Measurements from ENCODE around the gene ARHGEF2. TPM values are rescaled to one million over a fixed set of nuclear protein-coding genes. Genes with fewer than 3 reads are reported as not detected.

Gene ARHGEF2
- total and polyA plus RNA-seq, 10 of the 15 experiments (the other 5 are each of a cell fraction or from before 2014, with no cell fraction given): 8.1 to 113 (median 69.9) TPM

DNA sequence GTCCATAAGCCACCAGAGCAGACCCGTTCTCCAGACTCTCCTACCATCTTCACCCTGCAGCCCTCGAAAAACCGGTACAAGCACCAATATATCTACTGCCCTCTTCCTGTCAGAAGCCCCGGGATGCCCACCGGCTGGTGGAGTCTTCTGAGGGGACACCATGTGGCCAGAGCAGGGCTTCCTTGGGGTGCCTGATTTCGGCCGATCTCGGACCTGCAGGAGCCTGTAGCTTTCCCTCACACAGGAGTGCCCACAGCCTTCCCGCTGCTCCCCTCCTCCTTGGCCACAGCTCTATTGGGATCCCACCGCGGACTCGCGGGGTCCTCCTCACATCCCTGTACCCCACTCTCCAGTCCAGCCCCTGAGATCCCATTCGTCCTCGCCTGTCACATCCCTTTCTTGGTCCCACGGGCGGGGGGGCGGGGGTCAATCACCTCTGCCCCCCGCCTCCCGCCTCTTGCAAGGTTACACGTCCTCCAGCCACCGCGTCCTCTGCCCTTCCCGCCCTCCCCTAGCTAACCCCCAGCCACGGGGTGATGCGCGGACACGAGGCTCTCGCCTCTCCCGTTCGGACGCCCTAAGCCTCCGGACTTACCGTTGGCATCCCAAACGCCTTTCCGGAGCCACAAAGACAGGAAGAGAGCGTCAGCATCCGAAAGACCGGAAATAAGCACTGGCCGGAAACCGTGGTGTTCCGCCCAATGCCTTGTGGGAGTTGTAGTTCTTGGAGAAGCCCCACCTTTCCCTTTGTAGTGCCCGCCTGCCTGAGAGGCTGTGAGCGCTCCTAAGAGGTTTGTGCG lies 42.1 kb upstream of the ARHGEF2 start, which contains the start of gene SSR2 (continued):
- TF ChIP-seq TCF7 (IDR thresholded peaks at IDR 0.05; ENCODE audit: borderline replicate concordance): peak; percentile 61; the same call in 1 of the 2 replicates
- TF ChIP-seq, protein P1, sequence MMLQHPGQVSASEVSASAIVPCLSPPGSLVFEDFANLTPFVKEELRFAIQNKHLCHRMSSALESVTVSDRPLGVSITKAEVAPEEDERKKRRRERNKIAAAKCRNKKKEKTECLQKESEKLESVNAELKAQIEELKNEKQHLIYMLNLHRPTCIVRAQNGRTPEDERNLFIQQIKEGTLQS (IDR thresholded peaks at IDR 0.05; ENCODE audit: borderline replicate concordance, extremely low read depth, low read depth, low read length): no peak
- no peak for TF ChIP-seq IKZF2 (IDR thresholded peaks at IDR 0.05)
- peak; percentile 32 for TF ChIP-seq RELA (IDR thresholded peaks at IDR 0.05; ENCODE audit: borderline replicate concordance, partially characterized antibody)
- TF ChIP-seq, protein P2, sequence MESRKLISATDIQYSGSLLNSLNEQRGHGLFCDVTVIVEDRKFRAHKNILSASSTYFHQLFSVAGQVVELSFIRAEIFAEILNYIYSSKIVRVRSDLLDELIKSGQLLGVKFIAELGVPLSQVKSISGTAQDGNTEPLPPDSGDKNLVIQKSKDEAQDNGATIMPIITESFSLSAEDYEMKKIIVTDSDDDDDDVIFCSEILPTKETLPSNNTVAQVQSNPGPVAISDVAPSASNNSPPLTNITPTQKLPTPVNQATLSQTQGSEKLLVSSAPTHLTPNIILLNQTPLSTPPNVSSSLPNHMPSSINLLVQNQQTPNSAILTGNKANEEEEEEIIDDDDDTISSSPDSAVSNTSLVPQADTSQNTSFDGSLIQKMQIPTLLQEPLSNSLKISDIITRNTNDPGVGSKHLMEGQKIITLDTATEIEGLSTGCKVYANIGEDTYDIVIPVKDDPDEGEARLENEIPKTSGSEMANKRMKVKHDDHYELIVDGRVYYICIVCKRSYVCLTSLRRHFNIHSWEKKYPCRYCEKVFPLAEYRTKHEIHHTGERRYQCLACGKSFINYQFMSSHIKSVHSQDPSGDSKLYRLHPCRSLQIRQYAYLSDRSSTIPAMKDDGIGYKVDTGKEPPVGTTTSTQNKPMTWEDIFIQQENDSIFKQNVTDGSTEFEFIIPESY (IDR thresholded peaks at IDR 0.05): no peak
- TF ChIP-seq POLR2AphosphoS2 (IDR thresholded peaks at IDR 0.05; ENCODE audit: low read depth, low read length): peak; percentile 68; the same call in 1 of the 2 replicates
- TF ChIP-seq EP300 (IDR thresholded peaks at IDR 0.05; ENCODE audit: borderline replicate concordance in 1 of 2, control insufficient read depth in 1 of 2, low read depth in 2 of 2, low read length in 2 of 2): no peak
- TF ChIP-seq MEF2B (IDR thresholded peaks at IDR 0.05; ENCODE audit: partially characterized antibody, poor library complexity, severe bottlenecking): no peak
- peak; percentile 68; the same call in 1 of the 2 replicates for TF ChIP-seq SIN3A (IDR thresholded peaks at IDR 0.05; ENCODE audit: low read depth, low read length)
- no peak for TF ChIP-seq TBL1XR1 (IDR thresholded peaks at IDR 0.05; ENCODE audit: low read depth, low read length)
- TF ChIP-seq CBX5 (IDR thresholded peaks at IDR 0.05; ENCODE audit: low read depth): no peak
- TF ChIP-seq, protein P3, sequence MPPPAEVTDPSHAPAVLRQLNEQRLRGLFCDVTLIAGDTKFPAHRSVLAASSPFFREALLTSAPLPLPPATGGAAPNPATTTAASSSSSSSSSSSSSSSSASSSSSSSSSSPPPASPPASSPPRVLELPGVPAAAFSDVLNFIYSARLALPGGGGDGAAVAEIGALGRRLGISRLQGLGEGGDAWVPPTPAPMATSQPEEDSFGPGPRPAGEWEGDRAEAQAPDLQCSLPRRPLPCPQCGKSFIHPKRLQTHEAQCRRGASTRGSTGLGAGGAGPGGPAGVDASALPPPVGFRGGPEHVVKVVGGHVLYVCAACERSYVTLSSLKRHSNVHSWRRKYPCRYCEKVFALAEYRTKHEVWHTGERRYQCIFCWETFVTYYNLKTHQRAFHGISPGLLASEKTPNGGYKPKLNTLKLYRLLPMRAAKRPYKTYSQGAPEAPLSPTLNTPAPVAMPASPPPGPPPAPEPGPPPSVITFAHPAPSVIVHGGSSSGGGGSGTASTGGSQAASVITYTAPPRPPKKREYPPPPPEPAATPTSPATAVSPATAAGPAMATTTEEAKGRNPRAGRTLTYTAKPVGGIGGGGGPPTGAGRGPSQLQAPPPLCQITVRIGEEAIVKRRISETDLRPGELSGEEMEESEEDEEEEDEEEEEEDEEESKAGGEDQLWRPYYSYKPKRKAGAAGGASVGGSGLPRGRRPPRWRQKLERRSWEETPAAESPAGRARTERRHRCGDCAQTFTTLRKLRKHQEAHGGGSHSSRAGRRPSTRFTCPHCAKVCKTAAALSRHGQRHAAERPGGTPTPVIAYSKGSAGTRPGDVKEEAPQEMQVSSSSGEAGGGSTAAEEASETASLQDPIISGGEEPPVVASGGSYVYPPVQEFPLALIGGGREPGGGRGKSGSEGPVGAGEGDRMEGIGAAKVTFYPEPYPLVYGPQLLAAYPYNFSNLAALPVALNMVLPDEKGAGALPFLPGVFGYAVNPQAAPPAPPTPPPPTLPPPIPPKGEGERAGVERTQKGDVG (CRISPR knock-in tag; IDR thresholded peaks at IDR 0.05): no peak
- TF ChIP-seq, protein P4, sequence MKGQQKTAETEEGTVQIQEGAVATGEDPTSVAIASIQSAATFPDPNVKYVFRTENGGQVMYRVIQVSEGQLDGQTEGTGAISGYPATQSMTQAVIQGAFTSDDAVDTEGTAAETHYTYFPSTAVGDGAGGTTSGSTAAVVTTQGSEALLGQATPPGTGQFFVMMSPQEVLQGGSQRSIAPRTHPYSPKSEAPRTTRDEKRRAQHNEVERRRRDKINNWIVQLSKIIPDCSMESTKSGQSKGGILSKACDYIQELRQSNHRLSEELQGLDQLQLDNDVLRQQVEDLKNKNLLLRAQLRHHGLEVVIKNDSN (IDR thresholded peaks at IDR 0.05; ENCODE audit: borderline replicate concordance, extremely low read length, insufficient read depth, low read depth, low read length): no peak
- no peak for TF ChIP-seq RBBP5 (conservative IDR thresholded peaks at IDR 0.05)
- no peak for TF ChIP-seq ETV6 (conservative IDR thresholded peaks at IDR 0.05 in 1 of 2, IDR thresholded peaks at IDR 0.05 in 1 of 2; ENCODE audit: borderline replicate concordance in 1 of 2, low read depth in 1 of 2)
- TF ChIP-seq BACH1 (IDR thresholded peaks at IDR 0.05; ENCODE audit: borderline replicate concordance): no peak
- no peak for TF ChIP-seq BRCA1 (IDR thresholded peaks at IDR 0.05; ENCODE audit: low read depth, low read length)
- TF ChIP-seq SPI1 (IDR thresholded peaks at IDR 0.05; ENCODE audit: borderline replicate concordance, insufficient read depth, low read depth, low read length): peak; percentile 26; the same call in 1 of the 2 replicates

Measured in GM12878 (cell line).